ENCODE data around the gene IZUMO2. TPM values are rescaled to one million over a fixed set of nuclear protein-coding genes. Genes with fewer than 3 reads are reported as not detected.

The IZUMO2 gene
- total RNA-seq, 1 experiment from 2014 or later = not detected

GRCh38 chr19:50148528-50148927 lies 14.6 kb downstream of the IZUMO2 start:
- Histone ChIP-seq H3K9me2 (ENCODE audit: insufficient read depth) (no peaks in the 10 kb centered on the region), H3K4me3 (replicated peaks in 1 of 2; ENCODE audit: low read depth in 1 of 2, low read length in 2 of 2) (peak overlapping the region in 1 of 2 experiments; percentile 68; a peak in 2 of 4 replicates)
- intact Hi-C loops (cut with micrococcal nuclease) = no loop called here

GRCh38 chr19:50147462-50148423 lies 15.3 kb downstream of the IZUMO2 start:
- peak overlapping the region; percentile 90 for H2AFZ ChIP-seq (ENCODE audit: low read depth, low read length, poor library complexity, severe bottlenecking)
- TSS peak; percentile 77 for BruUV-seq (replicated peaks)
- H3K79me2 ChIP-seq (ENCODE audit: insufficient read depth, low read length) = no peaks in the 10 kb centered on the region
- H3K4me1 ChIP-seq (ENCODE audit: control insufficient read depth in 1 of 2, insufficient read depth in 2 of 2, low read length in 2 of 2) = peaks cover 4 to 5% of the 10 kb centered on the region in 2 experiments; a peak in 2 of 4 replicates
- no peaks in the 10 kb centered on the region for H3K27me3 ChIP-seq (ENCODE audit: insufficient read depth, low read length)
- ChIA-PET CTCF (interaction anchor here (0.6 to 1.8 kb wide), 11 partner anchors 12 to 181 kb away, joined by 3 to 9 read pairs (median 4); partner anchors contain the start of gene KCNC3), RAD21 (ENCODE audit: low non-redundant PET in 1 of 2, low total read pairs in 2 of 2, uncharacterized antibody in 2 of 2, unreplicated experiment in 2 of 2) (interaction anchor here in 1 of 2 experiments (1.1 to 1.2 kb wide), 2 partner anchors 111 to 181 kb away, joined by 3 to 6 read pairs; partner anchors contain the start of gene KCNC3), POLR2A (interaction anchor here (1.4 to 1.9 kb wide), 2 partner anchors 181 to 326 kb away, joined by 3 to 4 read pairs; partner anchors contain the start of gene KCNC3)
- H3K27ac ChIP-seq (ENCODE audit: low read depth, low read length) = peak overlapping the region; percentile 29
- H3K9me2 ChIP-seq (ENCODE audit: insufficient read depth) = no peaks in the 10 kb centered on the region
- ATAC-seq = peak; percentile 95
- DNase-seq (ENCODE audit: low read depth, low spot score) = peak; percentile 89
- H4K20me1 ChIP-seq (ENCODE audit: insufficient read depth) = no peaks in the 10 kb centered on the region
- H3K9ac ChIP-seq (ENCODE audit: low read length) = peak overlapping the region; percentile 62
- peaks cover 0 to 7% of the 10 kb centered on the region in 2 experiments; a peak in 1 of 4 replicates for H3K9me3 ChIP-seq (ENCODE audit: control insufficient read depth in 1 of 2, insufficient read depth in 1 of 2, low read depth in 1 of 2, low read length in 2 of 2)
- H3K4me2 ChIP-seq (ENCODE audit: low read length) = peak overlapping the region; percentile 80
- TF ChIP-seq RAD21 (IDR thresholded peaks at IDR 0.05; ENCODE audit: low read depth) = peak; percentile 85
- peak; percentile 41 for TF ChIP-seq POLR2A (IDR thresholded peaks at IDR 0.05; ENCODE audit: borderline replicate concordance, extremely low read depth, insufficient read depth, insufficient read length)
- peak; percentile 80 for TF ChIP-seq POLR2AphosphoS5 (IDR thresholded peaks at IDR 0.05; ENCODE audit: low read depth, low read length)
- TF ChIP-seq, protein P1, sequence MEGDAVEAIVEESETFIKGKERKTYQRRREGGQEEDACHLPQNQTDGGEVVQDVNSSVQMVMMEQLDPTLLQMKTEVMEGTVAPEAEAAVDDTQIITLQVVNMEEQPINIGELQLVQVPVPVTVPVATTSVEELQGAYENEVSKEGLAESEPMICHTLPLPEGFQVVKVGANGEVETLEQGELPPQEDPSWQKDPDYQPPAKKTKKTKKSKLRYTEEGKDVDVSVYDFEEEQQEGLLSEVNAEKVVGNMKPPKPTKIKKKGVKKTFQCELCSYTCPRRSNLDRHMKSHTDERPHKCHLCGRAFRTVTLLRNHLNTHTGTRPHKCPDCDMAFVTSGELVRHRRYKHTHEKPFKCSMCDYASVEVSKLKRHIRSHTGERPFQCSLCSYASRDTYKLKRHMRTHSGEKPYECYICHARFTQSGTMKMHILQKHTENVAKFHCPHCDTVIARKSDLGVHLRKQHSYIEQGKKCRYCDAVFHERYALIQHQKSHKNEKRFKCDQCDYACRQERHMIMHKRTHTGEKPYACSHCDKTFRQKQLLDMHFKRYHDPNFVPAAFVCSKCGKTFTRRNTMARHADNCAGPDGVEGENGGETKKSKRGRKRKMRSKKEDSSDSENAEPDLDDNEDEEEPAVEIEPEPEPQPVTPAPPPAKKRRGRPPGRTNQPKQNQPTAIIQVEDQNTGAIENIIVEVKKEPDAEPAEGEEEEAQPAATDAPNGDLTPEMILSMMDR (IDR thresholded peaks at IDR 0.05 in 2 of 3, conservative IDR thresholded peaks at IDR 0.05 in 1 of 3; ENCODE audit: borderline replicate concordance in 1 of 3, insufficient read depth in 1 of 3, low read depth in 2 of 3, low read length in 2 of 3) = peak; percentile 61 to 79 (median 66); a peak in 5 of 6 replicates
- peak; percentile 53; the same call in 1 of the 2 replicates for TF ChIP-seq SP1 (IDR thresholded peaks at IDR 0.05; ENCODE audit: low read depth)
- peak; percentile 17; the same call in 1 of the 2 replicates for TF ChIP-seq CBX3 (IDR thresholded peaks at IDR 0.05; ENCODE audit: low read depth)
- TF ChIP-seq ZFX (IDR thresholded peaks at IDR 0.05) = no peak
- no peak for TF ChIP-seq YY1 (IDR thresholded peaks at IDR 0.05; ENCODE audit: extremely low read depth, insufficient replicate concordance, low read depth, low read length)
- peak; percentile 51 for TF ChIP-seq EGR1 (IDR thresholded peaks at IDR 0.05; ENCODE audit: low read depth)
- no peaks in the 10 kb centered on the region for H3K36me3 ChIP-seq (ENCODE audit: control insufficient read depth in 1 of 2, insufficient read depth in 2 of 2, low read length in 2 of 2)
- intact Hi-C loops (cut with micrococcal nuclease) = no loop called here
- H3K4me3 ChIP-seq (replicated peaks in 1 of 2; ENCODE audit: low read depth in 1 of 2, low read length in 2 of 2) = peak overlapping the region; percentile 67 to 68

More at GRCh38 chr19:50148528-50148927, 14.6 kb downstream of the IZUMO2 start:
- peaks cover 0 to 7% of the 10 kb centered on the region in 2 experiments; a peak in 1 of 4 replicates for H3K9me3 ChIP-seq (ENCODE audit: control insufficient read depth in 1 of 2, insufficient read depth in 1 of 2, low read depth in 1 of 2, low read length in 2 of 2)
- ChIA-PET POLR2A (interaction anchor here (1.4 to 1.9 kb wide), 2 partner anchors 180 to 326 kb away, joined by 3 to 4 read pairs; partner anchors contain the start of gene KCNC3), CTCF (interaction anchor here (0.6 to 1.8 kb wide), 8 partner anchors 13 to 181 kb away, joined by 3 to 9 read pairs (median 5); partner anchors contain the start of gene KCNC3), RAD21 (ENCODE audit: low non-redundant PET in 1 of 2, low total read pairs in 2 of 2, uncharacterized antibody in 2 of 2, unreplicated experiment in 2 of 2) (interaction anchor here in 1 of 2 experiments (1.1 to 1.2 kb wide), 2 partner anchors 110 to 180 kb away, joined by 3 to 6 read pairs; partner anchors contain the start of gene KCNC3)
- H3K79me2 ChIP-seq (ENCODE audit: insufficient read depth, low read length) = no peaks in the 10 kb centered on the region
- H3K4me2 ChIP-seq (ENCODE audit: low read length) = peak overlapping the region; percentile 80
- H2AFZ ChIP-seq (ENCODE audit: low read depth, low read length, poor library complexity, severe bottlenecking) = peak overlapping the region; percentile 90
- DNase-seq (ENCODE audit: low read depth, low spot score) (no peak), ATAC-seq (no peak)
- no peak overlapping the region for H3K9ac ChIP-seq (ENCODE audit: low read length)
- no peaks in the 10 kb centered on the region for H3K36me3 ChIP-seq (ENCODE audit: control insufficient read depth in 1 of 2, insufficient read depth in 2 of 2, low read length in 2 of 2)
- H3K27ac ChIP-seq (ENCODE audit: low read depth, low read length) = no peak overlapping the region
- no peak for TF ChIP-seq EGR1 (IDR thresholded peaks at IDR 0.05; ENCODE audit: low read depth)
- 0 out of 2 replicates have a peak, but pooled peaks have one; percentile 20 for TF ChIP-seq CEBPB (IDR thresholded peaks at IDR 0.05; ENCODE audit: low read depth)
- TF ChIP-seq CBX3 (IDR thresholded peaks at IDR 0.05; ENCODE audit: low read depth) = no peak; the same call in 1 of the 2 replicates
- no peaks in the 10 kb centered on the region for H3K27me3 ChIP-seq (ENCODE audit: insufficient read depth, low read length)
- no TSS peak for BruUV-seq (replicated peaks)
- no peaks in the 10 kb centered on the region for H4K20me1 ChIP-seq (ENCODE audit: insufficient read depth)
- peaks cover 3 to 4% of the 10 kb centered on the region in 2 experiments; a peak in 2 of 4 replicates for H3K4me1 ChIP-seq (ENCODE audit: control insufficient read depth in 1 of 2, insufficient read depth in 2 of 2, low read length in 2 of 2)

Measured in HCT116 (cell line).